OCI-LY7 (cell line): ENCODE data around the gene ZFP42.

Experiments
- EZH2phosphoT487 ChIP-seq: fragments of 200-600 bp; sonication (generic); IDR thresholded peaks from 2 replicates; pipeline ENCODE4 v1.6.1; 2018; ENCODE audit warnings: low read depth, borderline replicate concordance, mild to moderate bottlenecking, mixed run types, antibody characterized with exemption, low read length, moderate library complexity, mixed read lengths
- TF ChIP-seq, protein P1 (sequence below): fragments of 200-600 bp; sonication (generic); conservative IDR thresholded peaks from 2 replicates; pipeline ENCODE4 v1.5.1; 2014; ENCODE audit warnings: mild to moderate bottlenecking, antibody characterized with exemption, low read length, moderate library complexity, mixed read lengths

GRCh38 chr4:187962926-187963325, 32.6 kb upstream of the ZFP42 start:
- TF ChIP-seq, protein P1, sequence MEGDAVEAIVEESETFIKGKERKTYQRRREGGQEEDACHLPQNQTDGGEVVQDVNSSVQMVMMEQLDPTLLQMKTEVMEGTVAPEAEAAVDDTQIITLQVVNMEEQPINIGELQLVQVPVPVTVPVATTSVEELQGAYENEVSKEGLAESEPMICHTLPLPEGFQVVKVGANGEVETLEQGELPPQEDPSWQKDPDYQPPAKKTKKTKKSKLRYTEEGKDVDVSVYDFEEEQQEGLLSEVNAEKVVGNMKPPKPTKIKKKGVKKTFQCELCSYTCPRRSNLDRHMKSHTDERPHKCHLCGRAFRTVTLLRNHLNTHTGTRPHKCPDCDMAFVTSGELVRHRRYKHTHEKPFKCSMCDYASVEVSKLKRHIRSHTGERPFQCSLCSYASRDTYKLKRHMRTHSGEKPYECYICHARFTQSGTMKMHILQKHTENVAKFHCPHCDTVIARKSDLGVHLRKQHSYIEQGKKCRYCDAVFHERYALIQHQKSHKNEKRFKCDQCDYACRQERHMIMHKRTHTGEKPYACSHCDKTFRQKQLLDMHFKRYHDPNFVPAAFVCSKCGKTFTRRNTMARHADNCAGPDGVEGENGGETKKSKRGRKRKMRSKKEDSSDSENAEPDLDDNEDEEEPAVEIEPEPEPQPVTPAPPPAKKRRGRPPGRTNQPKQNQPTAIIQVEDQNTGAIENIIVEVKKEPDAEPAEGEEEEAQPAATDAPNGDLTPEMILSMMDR: no peak
- TF ChIP-seq EZH2phosphoT487: no peak
